HUES6 (cell line): Measurements from ENCODE around the gene ACTL9.

Source experiments
- H3K27ac ChIP-seq: 2 replicates; pipeline ENCODE4 v1.7.0; 2013; ENCODE audit warnings: low read depth, mild to moderate bottlenecking, low read length, inconsistent platforms
- H3K27me3 ChIP-seq: 2 replicates; pipeline ENCODE4 v1.6.1; 2013; ENCODE audit warnings: low read length; ENCODE audit not compliant: control insufficient read depth, insufficient read depth
- H3K36me3 ChIP-seq: 2 replicates; pipeline ENCODE4 v1.6.1; 2013; ENCODE audit warnings: low read length; ENCODE audit not compliant: control insufficient read depth, insufficient read depth
- H3K4me1 ChIP-seq: 2 replicates; pipeline ENCODE4 v1.6.1; 2013; ENCODE audit warnings: low read length; ENCODE audit not compliant: control insufficient read depth, insufficient read depth
- H3K4me3 ChIP-seq: 2 replicates; pipeline ENCODE4 v1.5.1; 2013; ENCODE audit warnings: low read depth, low read length
- H3K9ac ChIP-seq: one replicate; pipeline ENCODE4 v1.6.1; 2013; ENCODE audit warnings: mild to moderate bottlenecking, low read length
- H3K9me3 ChIP-seq: 2 replicates; pipeline ENCODE4 v1.6.1; 2013; ENCODE audit warnings: low read depth, low read length; ENCODE audit not compliant: control insufficient read depth, insufficient read depth

The ACTL9 gene

DNA sequence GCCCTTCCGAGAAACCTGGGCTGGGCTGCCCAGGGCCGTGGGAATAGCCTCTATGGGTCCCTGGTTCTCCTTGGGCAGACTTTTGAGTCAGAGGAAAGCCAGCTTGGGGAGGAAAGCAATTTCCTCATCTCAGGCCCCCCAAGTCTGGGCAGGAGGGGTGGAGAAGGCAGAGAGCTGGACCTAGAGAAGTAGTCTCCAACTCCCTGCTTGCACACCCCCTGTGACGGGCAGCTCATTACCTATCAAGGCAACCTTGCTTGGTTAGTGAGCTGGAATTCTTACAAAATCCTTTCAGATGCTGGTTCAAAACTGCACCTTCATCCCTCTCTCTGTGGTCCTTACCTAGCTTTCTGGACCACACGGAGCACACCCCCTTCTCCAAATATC, 33.9 kb downstream of the ACTL9 start:
- Histone ChIP-seq H3K27ac (no peak overlapping the region), H3K4me1 (no peaks in the 10 kb centered on the region), H3K9me3 (no peaks in the 10 kb centered on the region), H3K36me3 (no peaks in the 10 kb centered on the region), H3K27me3 (no peaks in the 10 kb centered on the region), H3K4me3 (no peak overlapping the region), H3K9ac (no peak overlapping the region)

DNA sequence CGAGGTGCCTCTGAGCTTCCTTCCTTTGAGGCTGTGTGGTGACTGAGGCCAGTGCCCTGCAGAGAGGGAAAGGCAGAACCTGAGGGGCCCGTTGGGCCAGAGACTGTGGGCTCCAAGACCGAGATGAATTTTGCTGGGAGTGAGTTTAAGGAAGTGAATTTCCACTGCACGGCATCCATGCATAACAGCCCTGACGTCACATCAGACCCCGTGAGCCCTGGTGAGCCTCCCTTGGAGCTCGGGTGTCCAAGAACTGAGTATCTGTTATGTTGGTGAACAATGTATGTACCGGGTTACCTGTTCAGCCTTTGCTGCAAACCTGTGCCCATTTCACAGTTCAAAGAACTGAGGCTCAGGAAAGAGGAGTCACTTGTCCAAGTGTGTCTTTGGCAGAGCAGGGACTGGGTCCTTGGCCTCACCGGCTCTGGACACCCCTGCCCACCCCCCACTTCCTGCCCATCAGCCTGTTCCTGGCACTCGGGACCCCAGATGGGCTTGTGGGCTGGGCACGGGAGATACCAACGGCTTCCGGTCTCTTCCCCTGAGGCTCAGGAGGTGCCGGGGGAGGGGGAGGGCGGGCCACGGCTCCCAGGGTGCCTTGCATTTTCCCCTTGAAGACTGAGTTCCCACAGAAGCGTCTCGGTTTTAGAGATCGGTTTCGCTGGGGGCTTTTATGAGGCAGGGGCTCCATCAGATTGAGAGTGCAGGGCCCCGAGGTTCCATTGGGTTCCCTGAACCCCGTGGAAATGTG, 34.5 kb downstream of the ACTL9 start:
- Histone ChIP-seq H3K9me3 (no peaks in the 10 kb centered on the region), H3K36me3 (no peaks in the 10 kb centered on the region), H3K27ac (no peak overlapping the region), H3K4me3 (no peak overlapping the region), H3K9ac (no peak overlapping the region), H3K4me1 (no peaks in the 10 kb centered on the region), H3K27me3 (no peaks in the 10 kb centered on the region)

DNA sequence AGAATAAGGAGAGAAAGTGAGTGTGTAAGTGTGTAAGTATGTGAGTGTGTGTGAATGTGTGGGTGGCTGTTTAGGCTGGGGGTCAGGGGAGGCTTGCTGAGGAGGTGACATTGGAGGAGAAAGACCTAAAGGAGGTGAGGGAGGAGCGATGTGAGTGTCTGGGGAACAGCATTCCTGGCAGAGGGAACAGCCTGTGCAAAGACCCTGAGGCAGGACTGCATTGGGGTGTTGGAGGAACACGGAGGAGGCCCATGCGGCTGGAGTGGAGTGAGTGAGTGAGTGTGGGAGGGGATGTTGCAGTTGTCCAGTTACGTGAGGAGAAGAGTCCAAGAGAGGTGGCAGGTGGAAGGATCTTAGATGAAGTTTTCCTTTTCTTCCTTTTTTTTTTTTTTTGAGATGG, 36.3 kb downstream of the ACTL9 start:
- H3K4me1 ChIP-seq: no peaks in the 10 kb centered on the region
- no peak overlapping the region for H3K9ac ChIP-seq
- H3K9me3 ChIP-seq: no peaks in the 10 kb centered on the region
- H3K27ac ChIP-seq: no peak overlapping the region
- H3K36me3 ChIP-seq: no peaks in the 10 kb centered on the region
- no peaks in the 10 kb centered on the region for H3K27me3 ChIP-seq
- H3K4me3 ChIP-seq: no peak overlapping the region

DNA sequence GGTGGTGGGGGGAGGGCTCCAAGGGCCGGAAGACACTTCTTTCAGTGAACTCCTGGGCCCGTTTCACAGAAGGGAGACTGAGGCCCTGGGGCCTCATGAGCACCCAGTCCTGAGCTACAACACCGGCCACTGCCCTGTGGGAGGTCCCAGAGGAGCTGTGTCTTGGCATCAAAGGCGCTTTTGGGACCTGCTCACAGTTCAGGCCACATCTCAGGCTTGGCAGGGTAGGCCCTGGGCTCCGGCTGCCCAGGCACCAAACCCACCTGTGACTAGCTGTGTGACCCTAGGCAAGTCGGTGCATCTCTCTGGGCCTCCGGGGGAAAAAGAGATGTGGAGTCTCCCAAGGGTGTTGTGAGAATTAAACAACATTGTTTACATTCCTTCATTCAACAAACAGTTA, 38.7 kb downstream of the ACTL9 start:
- Histone ChIP-seq H3K4me3 (no peak overlapping the region), H3K36me3 (no peaks in the 10 kb centered on the region), H3K27ac (no peak overlapping the region), H3K9me3 (no peaks in the 10 kb centered on the region), H3K27me3 (peaks cover 12% of the 10 kb centered on the region), H3K4me1 (no peaks in the 10 kb centered on the region), H3K9ac (no peak overlapping the region)

DNA sequence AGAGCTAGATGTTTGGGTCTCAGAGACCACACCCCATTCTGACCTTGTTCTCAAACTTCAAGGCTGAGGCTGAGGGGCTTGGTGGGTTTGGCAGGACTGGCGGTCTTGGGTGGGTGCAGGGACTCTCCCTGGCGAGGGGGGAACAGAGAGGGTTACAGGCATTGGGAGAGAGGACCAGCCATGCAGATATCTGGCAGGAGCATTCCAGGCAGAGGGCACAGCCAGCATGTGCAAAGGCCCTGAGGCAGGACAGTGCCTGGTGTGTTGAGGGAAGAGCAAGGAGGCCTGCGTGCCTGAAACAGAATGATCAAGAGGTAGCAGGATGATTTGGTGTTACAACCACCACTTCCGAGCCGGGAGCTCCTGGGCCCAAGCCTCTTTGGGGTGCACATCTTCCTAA, 40.7 kb downstream of the ACTL9 start:
- no peak overlapping the region for H3K27ac ChIP-seq
- no peaks in the 10 kb centered on the region for H3K36me3 ChIP-seq
- H3K27me3 ChIP-seq: peaks cover 12% of the 10 kb centered on the region
- no peak overlapping the region for H3K4me3 ChIP-seq
- no peaks in the 10 kb centered on the region for H3K4me1 ChIP-seq
- no peak overlapping the region for H3K9ac ChIP-seq
- no peaks in the 10 kb centered on the region for H3K9me3 ChIP-seq

DNA sequence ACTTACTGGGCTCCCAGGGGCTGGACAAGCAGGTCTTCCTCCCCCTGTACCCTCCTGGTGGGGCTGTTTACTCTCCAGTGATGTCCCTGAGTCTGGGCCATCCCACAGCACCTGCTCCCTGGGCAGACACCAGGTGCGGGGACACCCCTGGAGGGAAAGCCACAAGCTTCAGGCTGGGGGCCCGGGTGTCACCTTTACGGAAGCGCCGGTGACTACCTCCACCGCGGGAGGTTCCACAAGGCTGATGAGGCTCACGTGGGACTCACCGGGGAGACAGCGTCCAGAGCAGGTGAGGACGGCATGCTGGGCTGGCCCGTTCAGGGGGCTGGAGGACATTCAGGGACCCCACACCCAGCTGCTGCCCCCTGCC, 43.3 kb downstream of the ACTL9 start:
- Histone ChIP-seq H3K4me3 (no peak overlapping the region), H3K9ac (no peak overlapping the region), H3K36me3 (no peaks in the 10 kb centered on the region), H3K9me3 (no peaks in the 10 kb centered on the region), H3K27ac (no peak overlapping the region), H3K4me1 (no peaks in the 10 kb centered on the region), H3K27me3 (peaks cover 12% of the 10 kb centered on the region)

DNA sequence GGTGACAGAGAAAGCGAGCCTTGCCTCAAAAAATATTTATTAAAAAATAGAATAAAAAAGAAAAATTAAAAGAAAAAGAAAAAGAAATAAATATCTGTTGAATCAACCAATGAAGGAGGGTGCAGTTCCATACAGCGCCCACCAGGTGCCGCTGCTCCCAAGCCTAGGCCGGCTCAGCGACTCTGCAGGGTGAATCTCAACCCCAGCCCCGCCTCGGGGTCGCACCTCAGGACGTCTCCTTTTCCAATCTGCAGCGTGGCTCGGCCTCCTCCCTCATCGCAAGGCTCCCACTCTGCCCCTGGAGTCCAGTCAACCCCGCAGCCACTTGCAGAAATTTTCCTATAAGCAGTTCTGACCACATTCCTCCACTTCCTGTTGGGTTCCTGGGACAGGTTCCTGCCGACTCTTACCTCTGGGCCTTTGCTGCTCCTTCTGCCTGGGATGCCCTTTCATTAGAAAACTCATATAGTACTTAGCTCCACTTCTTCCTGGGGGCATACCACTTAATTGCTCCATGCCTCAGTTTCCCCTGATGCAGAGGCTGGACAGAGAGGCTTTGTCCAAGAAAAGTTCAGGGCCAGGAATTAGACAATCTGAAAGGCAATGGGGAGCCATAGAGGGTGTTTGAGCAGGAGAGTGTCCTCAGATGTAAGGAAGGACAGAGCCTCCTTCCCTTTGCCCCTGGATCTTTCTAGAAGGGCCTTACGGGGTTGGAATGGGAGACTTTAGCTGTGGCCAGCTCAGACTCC, 43.8 kb downstream of the ACTL9 start:
- no peaks in the 10 kb centered on the region for H3K36me3 ChIP-seq
- peak overlapping the region; percentile 12; the same call in 1 of the 2 replicates for H3K4me3 ChIP-seq
- no peaks in the 10 kb centered on the region for H3K4me1 ChIP-seq
- H3K27ac ChIP-seq: no peak overlapping the region
- H3K27me3 ChIP-seq: peaks cover 12% of the 10 kb centered on the region
- H3K9me3 ChIP-seq: no peaks in the 10 kb centered on the region
- no peak overlapping the region for H3K9ac ChIP-seq

DNA sequence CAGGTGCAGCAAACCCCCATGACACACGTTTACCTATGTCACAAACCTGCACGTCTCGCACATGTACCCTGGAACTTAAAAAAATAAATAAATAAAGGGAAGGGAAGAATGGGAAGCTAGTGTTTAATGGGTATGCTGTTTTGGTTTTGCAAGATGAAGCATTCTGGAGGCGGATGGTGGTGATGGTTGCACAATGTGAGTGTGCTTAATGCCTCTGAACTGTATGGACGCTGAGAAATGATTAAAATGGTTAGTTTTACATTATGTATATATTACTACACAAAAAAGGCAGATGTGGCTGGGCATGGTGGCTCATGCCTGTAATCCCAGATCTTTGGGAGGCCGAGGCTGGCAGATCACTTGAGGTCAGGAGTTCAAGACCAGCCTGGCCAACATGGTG, 50.4 kb downstream of the ACTL9 start:
- Histone ChIP-seq H3K9ac (no peak overlapping the region), H3K9me3 (no peaks in the 10 kb centered on the region), H3K27me3 (no peaks in the 10 kb centered on the region)

More for the DNA sequence above, 50.4 kb downstream of the ACTL9 start:
- H3K4me1 ChIP-seq: no peaks in the 10 kb centered on the region
- H3K4me3 ChIP-seq: no peak overlapping the region
- no peaks in the 10 kb centered on the region for H3K36me3 ChIP-seq
- no peak overlapping the region for H3K27ac ChIP-seq
